GM18511 (cell line): Measurements from ENCODE around the gene DOK5.

ENCODE experiments used
- ATAC-seq: cut with Tn5 transposase; IDR thresholded peaks from one replicate; pipeline ENCODE4 v1.9.1; 2021; ENCODE audit warnings: mild to moderate bottlenecking, moderate library complexity; ENCODE audit not compliant: unreplicated experiment

Gene DOK5

GRCh38 chr20:54555150-54555549 is 79.8 kb downstream of the DOK5 start:
- ATAC-seq: no peak

DNA sequence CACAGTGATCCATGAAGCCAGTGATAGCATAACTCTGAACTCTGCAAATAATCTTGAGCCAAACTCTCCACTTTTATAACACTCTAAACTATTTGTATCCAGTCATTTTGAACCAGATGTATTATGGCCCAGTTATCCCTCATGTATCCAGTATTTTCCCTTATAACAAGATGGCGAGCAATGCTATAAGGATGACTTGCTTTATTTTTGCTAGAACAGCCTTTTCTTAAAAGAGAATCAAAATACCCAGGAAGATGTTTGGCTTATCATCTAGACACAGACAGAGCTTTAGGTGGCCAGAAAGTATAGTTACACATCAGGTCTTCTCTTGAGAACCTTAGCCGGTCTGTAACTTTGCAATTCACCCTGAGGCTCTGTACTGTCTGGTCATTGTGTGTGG is 81.0 kb downstream of the DOK5 start:
- no peak for ATAC-seq

GRCh38 chr20:54557806-54558590 is 82.6 kb downstream of the DOK5 start:
- ATAC-seq: no peak

DNA sequence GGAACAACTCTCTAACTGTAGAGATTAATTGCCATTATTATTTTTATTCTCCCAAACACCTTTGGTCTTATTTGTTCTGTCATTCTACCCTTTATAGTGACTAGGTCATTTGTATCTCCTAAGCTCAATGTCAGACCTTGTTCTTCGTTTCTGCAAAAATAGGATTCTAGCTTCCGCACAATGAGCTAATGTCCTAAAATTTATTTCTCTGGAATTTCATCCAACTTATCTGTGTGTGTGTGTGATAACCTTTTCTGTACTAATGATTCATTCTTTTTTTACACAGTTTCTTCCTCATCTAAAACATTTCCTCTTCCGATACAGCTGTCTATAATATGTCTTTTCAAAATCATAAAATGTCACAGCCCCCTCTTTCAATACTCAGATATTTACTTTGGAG is 84.5 kb downstream of the DOK5 start:
- ATAC-seq: no peak

GRCh38 chr20:54560357-54560756 is 85.0 kb downstream of the DOK5 start:
- ATAC-seq: no peak

- no peak for ATAC-seq
Measured at GRCh38 chr20:54565255-54565654, 89.9 kb downstream of the DOK5 start.

GRCh38 chr20:54566031-54566688 is 90.8 kb downstream of the DOK5 start:
- ATAC-seq: no peak

DNA sequence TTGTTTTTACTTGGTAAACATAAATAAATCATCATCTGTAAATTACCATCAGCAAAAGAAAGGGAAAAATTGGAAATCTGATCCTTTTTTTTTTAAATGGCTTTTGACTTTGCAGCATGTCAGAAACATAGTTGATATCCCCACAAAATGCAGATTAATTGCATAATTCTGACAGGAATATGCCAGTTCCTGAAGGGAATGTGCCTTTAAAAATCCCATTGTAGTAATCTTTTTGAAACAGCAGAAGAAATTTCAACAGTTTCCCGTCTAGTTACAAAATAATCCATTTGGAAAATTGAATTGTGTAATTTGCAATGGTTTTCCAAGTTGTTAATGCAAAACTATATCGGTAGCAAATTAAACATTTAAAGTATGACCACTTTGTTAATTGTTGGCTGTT is 95.2 kb downstream of the DOK5 start:
- ATAC-seq: no peak

- no peak for ATAC-seq
Measured at GRCh38 chr20:54572665-54573435, 97.5 kb downstream of the DOK5 start.

DNA sequence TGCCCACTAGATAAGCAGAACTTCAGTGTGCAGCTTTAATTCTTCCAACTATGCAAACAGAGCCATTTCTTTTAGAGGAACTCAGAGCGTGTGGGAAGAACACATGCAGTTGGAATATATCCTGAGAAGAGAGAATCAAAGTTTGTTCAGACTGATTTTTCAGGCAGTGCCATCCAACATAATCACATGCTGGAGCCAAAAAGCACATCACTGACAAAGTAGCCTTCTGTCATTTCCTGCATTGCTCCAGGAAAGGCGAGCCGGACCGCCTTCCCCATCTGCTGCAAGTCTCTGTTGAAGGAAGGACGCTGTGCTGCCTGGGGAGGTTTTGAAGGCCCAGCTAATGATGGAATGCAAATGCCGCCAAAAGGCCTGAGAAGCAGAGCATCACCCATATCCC is 98.4 kb downstream of the DOK5 start:
- ATAC-seq: no peak

DNA sequence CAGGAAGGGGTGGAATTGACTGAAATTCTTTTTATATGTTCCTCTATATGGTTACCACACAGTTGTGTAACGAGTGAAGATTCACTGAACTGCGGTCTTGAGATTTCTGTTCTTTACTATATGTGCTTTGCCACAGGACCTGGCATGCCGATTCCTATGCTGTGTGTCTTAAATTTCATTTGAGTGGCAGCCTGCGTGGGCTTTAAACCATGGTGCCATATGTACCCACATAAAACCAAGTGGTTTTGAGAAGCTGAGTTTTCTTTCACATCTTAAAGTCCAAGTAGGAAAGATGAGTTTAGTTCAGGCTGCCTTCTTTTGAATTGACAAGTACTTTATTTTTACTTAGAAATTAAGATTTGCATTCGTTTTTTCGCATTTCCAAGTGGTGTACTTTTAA is 101.1 kb downstream of the DOK5 start:
- no peak for ATAC-seq

GRCh38 chr20:54577637-54578036 is 102.2 kb downstream of the DOK5 start:
- no peak for ATAC-seq

- no peak for ATAC-seq
Measured at GRCh38 chr20:54585217-54585616, 109.8 kb downstream of the DOK5 start.

DNA sequence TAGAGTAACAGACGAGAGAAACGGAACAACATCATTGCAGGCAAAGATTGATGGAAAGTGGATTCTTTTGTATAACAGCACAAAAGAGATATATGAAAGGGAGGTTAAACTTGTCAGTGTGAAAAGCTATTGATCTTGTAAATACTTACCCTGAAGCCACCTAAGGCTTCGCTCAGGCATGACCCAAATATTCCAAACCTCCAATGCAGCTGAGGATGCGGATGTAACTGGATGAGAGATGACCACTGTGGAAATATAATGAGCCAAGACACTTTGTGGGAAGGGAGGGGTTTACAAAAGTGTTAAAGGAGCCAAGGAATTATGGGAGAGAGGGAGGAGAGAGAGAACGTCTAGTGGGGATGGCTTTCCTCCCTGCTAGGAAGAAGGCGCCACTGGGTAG is 112.0 kb downstream of the DOK5 start:
- no peak for ATAC-seq

- no peak for ATAC-seq
Measured at GRCh38 chr20:54589402-54590030, 114.1 kb downstream of the DOK5 start.

DNA sequence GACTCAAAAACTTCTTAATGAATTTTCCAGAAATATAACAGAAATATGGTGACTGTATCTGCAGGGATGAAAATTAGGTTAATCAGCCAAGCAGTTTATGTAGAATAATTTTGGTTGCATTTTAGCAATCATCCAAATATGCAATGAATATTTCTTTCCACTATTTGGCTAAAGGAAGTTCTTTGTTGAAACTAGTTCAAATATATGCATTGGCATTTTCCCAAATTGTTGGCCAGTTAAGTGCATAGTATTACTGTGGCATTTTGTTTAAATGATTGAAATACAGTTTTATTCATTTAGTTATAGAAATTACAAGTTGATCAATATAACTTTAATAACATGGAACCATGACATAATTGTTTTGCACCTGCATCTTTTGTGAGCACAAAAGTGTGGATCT is 115.5 kb downstream of the DOK5 start:
- no peak for ATAC-seq

- no peak for ATAC-seq
Measured at GRCh38 chr20:54596651-54597050, 121.3 kb downstream of the DOK5 start.

DNA sequence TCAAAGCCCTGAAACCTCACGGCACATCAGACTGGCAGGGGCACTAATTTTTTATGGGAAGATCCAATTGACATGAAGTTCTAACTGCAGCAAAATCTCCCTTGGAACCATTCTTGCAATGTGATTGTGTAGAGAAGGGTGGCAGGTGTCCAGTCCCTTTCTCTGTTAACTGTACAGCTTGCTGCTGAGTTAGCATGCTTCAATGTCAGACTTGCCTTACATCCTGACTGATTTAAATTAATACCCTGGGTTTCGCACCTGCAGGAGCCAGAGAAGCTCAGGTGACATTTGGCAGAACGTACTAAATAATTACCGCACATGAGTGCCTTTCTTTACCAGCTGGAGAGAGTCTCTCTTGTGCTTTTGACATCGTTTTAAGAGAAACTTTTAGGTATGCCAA is 123.0 kb downstream of the DOK5 start:
- no peak for ATAC-seq

GRCh38 chr20:54600634-54601033 is 125.2 kb downstream of the DOK5 start:
- no peak for ATAC-seq

- no peak for ATAC-seq
Measured at GRCh38 chr20:54601831-54602515, 126.6 kb downstream of the DOK5 start.

DNA sequence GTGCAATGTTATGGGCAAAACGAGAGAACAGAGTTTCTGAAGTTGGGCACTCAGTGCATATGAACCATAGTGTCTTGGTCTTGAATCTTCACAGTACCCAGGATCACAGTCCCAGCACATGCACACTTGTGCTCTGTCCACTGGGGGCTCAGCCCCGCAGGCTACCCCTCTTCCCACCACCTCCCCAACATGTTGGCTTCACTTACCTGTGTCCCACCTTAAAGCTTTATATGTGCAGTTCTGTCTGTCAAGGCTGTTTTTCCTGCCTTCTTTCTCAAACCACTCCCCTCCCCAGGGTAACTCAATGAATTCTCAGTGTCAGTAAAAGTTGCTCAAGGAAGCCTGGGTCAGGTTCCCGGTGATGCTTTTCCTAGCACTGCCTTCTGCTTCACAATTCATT is 129.9 kb downstream of the DOK5 start:
- ATAC-seq: no peak
